Upper lobe of left lung (tissue), 4 donors: Measurements from ENCODE around the gene TMEM183A.

Source experiments
- POLR2A ChIP-seq, 4 donors: fragments of 450-650 bp; IDR thresholded peaks; one replicate each; pipeline ENCODE4 v1.5.1; 2016 to 2017; ENCODE audit warnings: antibody characterized with exemption in 4 of 4, mild to moderate bottlenecking in 2 of 4
- POLR2AphosphoS5 ChIP-seq, 2 donors: sonication (generic); formaldehyde crosslinking; IDR thresholded peaks; one replicate each; pipeline ENCODE4 v1.5.1; 2017; ENCODE audit warnings: antibody characterized with exemption in 2 of 2
- TF ChIP-seq, protein P1 (sequence below), 6 experiments: fragments of 450-650 bp in 4 of 6; fragments of 200-600 bp in 2 of 6; sonication (generic) in 2 of 6; IDR thresholded peaks; one replicate each; pipeline ENCODE4 v1.5.1; 2016 to 2019; ENCODE audit warnings: antibody characterized with exemption in 6 of 6

DNA sequence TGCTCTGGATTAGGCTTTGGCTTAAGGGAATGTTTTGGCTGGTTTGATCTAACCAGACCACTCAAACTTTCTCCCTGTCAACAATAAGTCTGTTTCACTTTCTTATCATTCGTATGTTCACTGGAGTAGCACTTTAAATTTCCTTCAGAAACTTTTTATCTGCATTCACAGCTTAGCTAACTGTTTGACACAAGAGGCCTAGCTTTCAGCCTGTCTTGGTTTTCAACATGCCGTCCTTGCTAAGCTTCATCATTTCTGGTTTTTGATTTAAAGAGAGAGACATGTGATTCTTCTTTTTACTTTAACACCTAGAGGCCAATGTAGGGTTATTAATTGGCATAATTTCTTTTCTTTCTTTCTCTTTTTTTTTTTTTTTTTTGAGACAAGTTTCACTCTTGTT is 25.2 kb upstream of the TMEM183A start:
- TF ChIP-seq POLR2A (IDR thresholded peaks at IDR 0.05) (no peak), POLR2AphosphoS5 (IDR thresholded peaks at IDR 0.05) (no peak)
- TF ChIP-seq, protein P1, sequence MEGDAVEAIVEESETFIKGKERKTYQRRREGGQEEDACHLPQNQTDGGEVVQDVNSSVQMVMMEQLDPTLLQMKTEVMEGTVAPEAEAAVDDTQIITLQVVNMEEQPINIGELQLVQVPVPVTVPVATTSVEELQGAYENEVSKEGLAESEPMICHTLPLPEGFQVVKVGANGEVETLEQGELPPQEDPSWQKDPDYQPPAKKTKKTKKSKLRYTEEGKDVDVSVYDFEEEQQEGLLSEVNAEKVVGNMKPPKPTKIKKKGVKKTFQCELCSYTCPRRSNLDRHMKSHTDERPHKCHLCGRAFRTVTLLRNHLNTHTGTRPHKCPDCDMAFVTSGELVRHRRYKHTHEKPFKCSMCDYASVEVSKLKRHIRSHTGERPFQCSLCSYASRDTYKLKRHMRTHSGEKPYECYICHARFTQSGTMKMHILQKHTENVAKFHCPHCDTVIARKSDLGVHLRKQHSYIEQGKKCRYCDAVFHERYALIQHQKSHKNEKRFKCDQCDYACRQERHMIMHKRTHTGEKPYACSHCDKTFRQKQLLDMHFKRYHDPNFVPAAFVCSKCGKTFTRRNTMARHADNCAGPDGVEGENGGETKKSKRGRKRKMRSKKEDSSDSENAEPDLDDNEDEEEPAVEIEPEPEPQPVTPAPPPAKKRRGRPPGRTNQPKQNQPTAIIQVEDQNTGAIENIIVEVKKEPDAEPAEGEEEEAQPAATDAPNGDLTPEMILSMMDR (IDR thresholded peaks at IDR 0.05): no peak
